GM12878 (cell line): Measurements from ENCODE around the gene MYO3B. TPM values are rescaled to one million over a fixed set of nuclear protein-coding genes. Genes with fewer than 3 reads are reported as not detected.

ENCODE experiments used
- ATAC-seq: fragments of 200-7000 bp; cut with Tn5 transposase; 3 replicates; pipeline ENCODE4 v1.9.1; 2020; ENCODE audit warnings: mild to moderate bottlenecking, moderate library complexity
- BruUV-seq: library from RNA; stranded (reverse); fragments of 400-500 nt; replicated peaks from 2 replicates; lab custom pipeline; 2021; lab: Mats Ljungman, UMichigan
- CTCF ChIA-PET: fragments of 300-600 bp; sonication (Branson Sonifier 250); formaldehyde crosslinking; extraction: SDS; loops from one replicate; lab custom pipeline; 2021; ENCODE audit warnings: inconsistent platforms; lab: Yijun Ruan, JAX
- POLR2A ChIA-PET: fragments of 350-600 bp; formaldehyde crosslinking; extraction: SDS; loops from one replicate; lab custom pipeline; 2021; ENCODE audit warnings: inconsistent platforms; lab: Charles Lee
- RAD21 ChIA-PET: fragments of 300-600 bp; sonication (Branson Sonifier 250); formaldehyde crosslinking; loops from one replicate; lab custom pipeline; 2023; ENCODE audit warnings: antibody characterized with exemption; ENCODE audit not compliant: unreplicated experiment; lab: Charles Lee
- SMC1A ChIA-PET: fragments of 300-600 bp; sonication (Branson Sonifier 250); formaldehyde crosslinking; loops from one replicate; lab custom pipeline; 2023; ENCODE audit not compliant: unreplicated experiment, uncharacterized antibody; lab: Charles Lee
- DNase-seq: peaks from one replicate; pipeline ENCODE4 v3.0.0-alpha.2; 2011; ENCODE audit warnings: low read depth, low spot score
- FAIRE-seq: peaks from 3 replicates; lab custom pipeline; 2011; peaks lifted over from hg19 to GRCh38; lab: Jason Lieb, UNC
- H2AFZ ChIP-seq: 2 replicates; pipeline ENCODE4 v1.6.0; 2011; ENCODE audit warnings: low read depth, low read length, control low read depth; ENCODE audit not compliant: control insufficient read depth
- H3K27ac ChIP-seq: 2 replicates; pipeline ENCODE4 v1.5.1; 2011; ENCODE audit warnings: control low read depth; ENCODE audit not compliant: control insufficient read depth, insufficient read depth
- H3K27me3 ChIP-seq, 2 experiments: replicated peaks in 1 of 2; 2 replicates each; pipeline versions ENCODE4 v1.6.0 to v1.6.1; 2011; ENCODE audit warnings: low read length in 1 of 2; ENCODE audit not compliant: control insufficient read depth in 2 of 2, insufficient read depth in 2 of 2
- H3K36me3 ChIP-seq, 2 experiments: 2 replicates each; pipeline ENCODE4 v1.5.1; 2011; ENCODE audit warnings: low read length in 1 of 2; ENCODE audit not compliant: control insufficient read depth in 2 of 2, insufficient read depth in 2 of 2
- H3K4me1 ChIP-seq: 2 replicates; pipeline ENCODE4 v1.6.1; 2011; ENCODE audit warnings: mild to moderate bottlenecking, low read length, moderate library complexity, mixed read lengths; ENCODE audit not compliant: control insufficient read depth, insufficient read depth
- H3K4me2 ChIP-seq: 2 replicates; pipeline ENCODE4 v1.6.0; 2011; ENCODE audit warnings: control low read depth; ENCODE audit not compliant: control insufficient read depth, insufficient read depth
- H3K4me3 ChIP-seq: fragments of 200-600 bp; sonication (generic); 2 replicates; pipeline ENCODE4 v1.5.1; 2016
- H3K79me2 ChIP-seq: 2 replicates; pipeline ENCODE4 v1.6.0; 2011; ENCODE audit warnings: low read length; ENCODE audit not compliant: control insufficient read depth, insufficient read depth
- H3K9ac ChIP-seq: 2 replicates; pipeline ENCODE4 v1.8.0; 2011; ENCODE audit warnings: low read length, control low read depth, mixed read lengths; ENCODE audit not compliant: control insufficient read depth, insufficient read depth
- H3K9me3 ChIP-seq: replicated peaks from 3 replicates; pipeline ENCODE4 v1.5.1; 2011; ENCODE audit warnings: mild to moderate bottlenecking, low read length; ENCODE audit not compliant: control insufficient read depth, insufficient read depth
- H4K20me1 ChIP-seq: 2 replicates; pipeline ENCODE4 v1.6.0; 2011; ENCODE audit not compliant: control insufficient read depth, insufficient read depth
- ATF7 ChIP-seq: fragments of 450-650 bp; IDR thresholded peaks from 2 replicates; pipeline ENCODE4 v1.6.1; 2016; ENCODE audit warnings: low read depth, mild to moderate bottlenecking
- BRCA1 ChIP-seq: IDR thresholded peaks from 2 replicates; pipeline ENCODE4 v1.6.1; 2011; ENCODE audit warnings: low read depth, low read length, improper control_type of control experiment
- CBX3 ChIP-seq: fragments of 200-600 bp; sonication (generic); IDR thresholded peaks from 2 replicates; pipeline ENCODE4 v1.6.1; 2016; ENCODE audit warnings: low read depth, borderline replicate concordance
- CREM ChIP-seq: IDR thresholded peaks from 2 replicates; pipeline ENCODE4 v1.6.1; 2014; ENCODE audit warnings: antibody characterized with exemption, low read depth
- EZH2 ChIP-seq: IDR thresholded peaks from 2 replicates; pipeline ENCODE4 v1.6.1; 2012; ENCODE audit warnings: low read depth, mild to moderate bottlenecking, control low read depth, inconsistent platforms, low read length, borderline replicate concordance; ENCODE audit not compliant: control insufficient read depth
- HDGF ChIP-seq: fragments of 450-650 bp; IDR thresholded peaks from 2 replicates; pipeline ENCODE4 v1.6.1; 2016; ENCODE audit warnings: antibody characterized with exemption
- IKZF1 ChIP-seq: fragments of 450-650 bp; conservative IDR thresholded peaks from 2 replicates; pipeline ENCODE4 v1.6.1; 2017; ENCODE audit warnings: antibody characterized with exemption, mild to moderate bottlenecking
- NBN ChIP-seq: fragments of 450-650 bp; IDR thresholded peaks from 2 replicates; pipeline ENCODE4 v1.6.1; 2016
- PAX5 ChIP-seq: IDR thresholded peaks from 2 replicates; pipeline ENCODE4 v1.6.1; 2011; ENCODE audit warnings: low read depth, low read length, borderline replicate concordance
- SMARCA5 ChIP-seq: fragments of 450-650 bp; IDR thresholded peaks from 2 replicates; pipeline ENCODE4 v1.6.1; 2017; ENCODE audit warnings: mild to moderate bottlenecking
- ZNF217 ChIP-seq: fragments of 450-650 bp; IDR thresholded peaks from 2 replicates; pipeline ENCODE4 v1.6.1; 2017; ENCODE audit warnings: antibody characterized with exemption, mild to moderate bottlenecking
- WGBS: methylation state at CpG from one replicate; pipeline ENCODE4 v1.1.6; 2016; ENCODE audit warnings: low lambda C conversion rate; ENCODE audit not compliant: insufficient replicate concordance, insufficient coverage; ENCODE audit errors: missing lambda C conversion rate; 5-methylcytosine and 5-hydroxymethylcytosine counted together
- in situ Hi-C: fragments of 300-500 bp; cut with MboI; formaldehyde crosslinking; loops from 9 replicates; pipeline ENCODE4 v1.14.3; 2018; ENCODE audit warnings: mixed read lengths
- intact Hi-C: fragments of 100-400 bp; cut with micrococcal nuclease; formaldehyde crosslinking; loops from one replicate; pipeline ENCODE4 v1.14.2; 2022; ENCODE audit not compliant: unreplicated experiment
- polyA plus RNA-seq, 11 experiments: library from polyadenylated mRNA; depleted of rRNA in 4 of 11; unstranded in 6 of 11; stranded (reverse) in 5 of 11; fragments of >200 nt; fragmentation: Nextera tagmentation in 4 of 11; fragmentation: Illumina TruSeq in 1 of 11; extraction: Ambion mirVana in 4 of 11; extraction: Trizol in 1 of 11; gene quantifications; 1 replicate in 1 of 11; 2 replicates in 10 of 11; pipeline versions ENCODE4 v1.2.1 to v1.2.3, GENCODE V29; 2011 to 2016; ENCODE audit warnings: inconsistent platforms in 2 of 11, missing spikeins in 2 of 11, low read depth in 1 of 11
- total RNA-seq, 4 experiments: library from RNA; depleted of rRNA in 3 of 4; stranded (reverse); fragments of >200 nt in 3 of 4; fragmentation: Illumina TruSeq in 1 of 4; extraction: Trizol in 1 of 4; gene quantifications; 2 replicates each; pipeline versions ENCODE4 v1.2.1 to v1.2.3, GENCODE V29; 2013 to 2021
- TF ChIP-seq, protein P1 (sequence below): IDR thresholded peaks from 2 replicates; pipeline ENCODE4 v1.6.1; 2011; ENCODE audit warnings: mild to moderate bottlenecking, low read depth, low read length, moderate library complexity; ENCODE audit not compliant: insufficient replicate concordance
- TF ChIP-seq, protein P2 (sequence below): IDR thresholded peaks from 2 replicates; pipeline ENCODE4 v1.6.1; 2011; ENCODE audit warnings: borderline replicate concordance, low read depth, mild to moderate bottlenecking, moderate library complexity, low read length; ENCODE audit not compliant: insufficient read depth, poor library complexity, severe bottlenecking

Gene MYO3B
- total and polyA plus RNA-seq, 10 of the 15 experiments (the other 5 are each of a cell fraction or from before 2014, with no cell fraction given) = 1.1 to 7.1 (median 2.1) TPM

DNA sequence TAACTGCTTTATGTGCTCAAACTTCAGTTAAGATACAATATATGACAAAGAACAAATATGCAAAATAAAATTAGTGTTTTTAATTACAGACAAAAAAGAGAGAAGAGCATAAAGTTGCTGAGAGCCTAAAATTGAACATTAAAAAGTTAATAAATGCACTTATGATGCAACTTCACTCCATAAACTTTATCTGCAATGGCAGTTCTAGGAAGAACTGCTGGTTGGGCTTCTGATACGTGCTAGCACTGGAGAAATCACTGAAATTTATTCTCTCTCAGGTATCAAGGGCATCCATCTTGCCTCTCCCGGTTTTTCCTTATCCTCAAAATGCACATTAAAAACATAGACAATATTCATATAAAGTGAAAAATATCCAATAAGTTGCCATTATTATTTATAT is 35.7 kb downstream of the MYO3B start:
- WGBS = 42% methylated on average over 2 of the region's 2 CpGs
- Histone ChIP-seq H3K9me3 (no peaks in the 10 kb centered on the region), H3K4me2 (peak overlapping the region; percentile 5), H3K4me3 (no peak overlapping the region), H3K79me2 (no peaks in the 10 kb centered on the region), H4K20me1 (no peaks in the 10 kb centered on the region), H3K27ac (peak overlapping the region; percentile 51; the same call in 1 of the 2 replicates), H3K4me1 (peaks cover 24% of the 10 kb centered on the region), H3K36me3 (no peaks in the 10 kb centered on the region), H2AFZ (no peak overlapping the region), H3K9ac (no peak overlapping the region), H3K27me3 (no peaks in the 10 kb centered on the region)
- no TSS peak for BruUV-seq
- in situ Hi-C loops (no loop called here), intact Hi-C loops (loop anchor here (1.0 to 10.0 kb wide), 3 partner anchors 35 to 119 kb away; partner anchors contain the start of gene MYO3B)
- TF ChIP-seq EZH2 (no peak), SMARCA5 (no peak), ATF7 (no peak), NBN (no peak)
- POLR2A ChIA-PET = interaction anchor here (1.3 to 2.0 kb wide), 4 partner anchors 9 to 37 kb away, joined by 3 to 18 read pairs (median 5); partner anchors contain the start of gene MYO3B
- no peak for DNase-seq
- no peak for ATAC-seq
- CTCF ChIA-PET = interaction anchor here (1.2 to 1.6 kb wide), 4 partner anchors 11 to 71 kb away, joined by 3 to 7 read pairs (median 5); no protein-coding TSS in a partner anchor
- RAD21 ChIA-PET = interaction anchor here (0.5 to 3.1 kb wide), 11 partner anchors 13 to 149 kb away, joined by 3 to 20 read pairs (median 6); no protein-coding TSS in a partner anchor
- SMC1A ChIA-PET = interaction anchor here (0.7 to 4.6 kb wide), 13 partner anchors 9 to 208 kb away, joined by 3 to 40 read pairs (median 3); partner anchors contain the start of gene MYO3B
- no peak for FAIRE-seq

DNA sequence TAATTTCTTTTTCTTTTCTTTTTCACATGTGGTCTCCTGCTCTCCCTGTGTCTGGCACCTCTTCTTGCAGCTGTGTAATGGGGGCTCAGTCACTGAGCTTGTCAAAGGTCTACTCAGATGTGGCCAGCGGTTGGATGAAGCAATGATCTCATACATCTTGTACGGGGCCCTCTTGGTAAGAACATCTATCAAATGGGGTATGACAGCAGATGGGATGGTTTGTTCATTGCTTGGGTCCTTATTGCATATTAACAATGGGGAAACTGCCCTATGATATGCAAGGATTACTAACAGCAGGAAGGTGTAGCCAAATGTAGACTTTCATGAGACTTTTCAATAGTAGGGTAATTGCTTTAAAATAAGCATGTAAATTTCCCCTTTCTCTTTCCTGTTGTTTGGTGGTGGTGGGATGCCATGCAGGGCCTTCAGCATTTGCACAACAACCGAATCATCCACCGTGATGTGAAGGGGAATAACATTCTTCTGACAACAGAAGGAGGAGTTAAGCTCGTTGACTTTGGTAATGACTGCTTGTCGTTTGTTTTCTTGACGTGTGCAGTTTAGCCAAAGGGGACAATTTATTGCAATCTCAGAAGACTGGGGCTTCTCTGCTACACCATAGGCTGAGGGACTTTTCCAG is 36.5 kb downstream of the MYO3B start:
- no peaks in the 10 kb centered on the region for H3K27me3 ChIP-seq
- no peaks in the 10 kb centered on the region for H4K20me1 ChIP-seq
- no TSS peak for BruUV-seq
- ChIA-PET POLR2A (interaction anchor here (1.1 to 2.0 kb wide), 6 partner anchors 8 to 58 kb away, joined by 3 to 18 read pairs (median 5); partner anchors contain the start of gene MYO3B), SMC1A (interaction anchor here (1.0 to 4.6 kb wide), 16 partner anchors 8 to 313 kb away, joined by 3 to 40 read pairs (median 4); partner anchors contain the start of gene MYO3B), RAD21 (interaction anchor here (0.5 to 3.1 kb wide), 14 partner anchors 10 to 150 kb away, joined by 3 to 20 read pairs (median 4); partner anchors contain the start of gene MYO3B), CTCF (interaction anchor here (0.5 to 1.6 kb wide), 7 partner anchors 13 to 72 kb away, joined by 3 to 7 read pairs (median 4); no protein-coding TSS in a partner anchor)
- intact Hi-C loops (loop anchor here (1.0 to 10.0 kb wide), 3 partner anchors 36 to 120 kb away; partner anchors contain the start of gene MYO3B), in situ Hi-C loops (no loop called here)
- peaks cover 24% of the 10 kb centered on the region for H3K4me1 ChIP-seq
- H3K79me2 ChIP-seq = no peaks in the 10 kb centered on the region
- FAIRE-seq (peak; percentile 69), ATAC-seq (peak; percentile 80), DNase-seq (peak; percentile 82)
- peak overlapping the region; percentile 1; the same call in 1 of the 2 replicates for H3K9ac ChIP-seq
- peak overlapping the region; percentile 14; the same call in 1 of the 2 replicates for H3K4me3 ChIP-seq
- peak overlapping the region; percentile 43 for H3K27ac ChIP-seq
- H3K36me3 ChIP-seq = no peaks in the 10 kb centered on the region
- peak overlapping the region; percentile 61 for H2AFZ ChIP-seq
- H3K9me3 ChIP-seq = no peaks in the 10 kb centered on the region
- 29% methylated on average over 7 of the region's 7 CpGs for WGBS
- H3K4me2 ChIP-seq = peak overlapping the region; percentile 71
- TF ChIP-seq, protein P1, sequence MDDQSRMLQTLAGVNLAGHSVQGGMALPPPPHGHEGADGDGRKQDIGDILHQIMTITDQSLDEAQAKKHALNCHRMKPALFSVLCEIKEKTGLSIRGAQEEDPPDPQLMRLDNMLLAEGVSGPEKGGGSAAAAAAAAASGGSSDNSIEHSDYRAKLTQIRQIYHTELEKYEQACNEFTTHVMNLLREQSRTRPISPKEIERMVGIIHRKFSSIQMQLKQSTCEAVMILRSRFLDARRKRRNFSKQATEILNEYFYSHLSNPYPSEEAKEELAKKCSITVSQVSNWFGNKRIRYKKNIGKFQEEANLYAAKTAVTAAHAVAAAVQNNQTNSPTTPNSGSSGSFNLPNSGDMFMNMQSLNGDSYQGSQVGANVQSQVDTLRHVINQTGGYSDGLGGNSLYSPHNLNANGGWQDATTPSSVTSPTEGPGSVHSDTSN = peak; percentile 61
- no peak for TF ChIP-seq BRCA1
- TF ChIP-seq, protein P2, sequence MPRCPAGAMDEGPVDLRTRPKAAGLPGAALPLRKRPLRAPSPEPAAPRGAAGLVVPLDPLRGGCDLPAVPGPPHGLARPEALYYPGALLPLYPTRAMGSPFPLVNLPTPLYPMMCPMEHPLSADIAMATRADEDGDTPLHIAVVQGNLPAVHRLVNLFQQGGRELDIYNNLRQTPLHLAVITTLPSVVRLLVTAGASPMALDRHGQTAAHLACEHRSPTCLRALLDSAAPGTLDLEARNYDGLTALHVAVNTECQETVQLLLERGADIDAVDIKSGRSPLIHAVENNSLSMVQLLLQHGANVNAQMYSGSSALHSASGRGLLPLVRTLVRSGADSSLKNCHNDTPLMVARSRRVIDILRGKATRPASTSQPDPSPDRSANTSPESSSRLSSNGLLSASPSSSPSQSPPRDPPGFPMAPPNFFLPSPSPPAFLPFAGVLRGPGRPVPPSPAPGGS = no peak
- TF ChIP-seq NBN = peak; percentile 61; the same call in 1 of the 2 replicates
- peak; percentile 54; the same call in 1 of the 2 replicates for TF ChIP-seq IKZF1
- 0 out of 2 replicates have a peak, but pooled peaks have one; percentile 45 for TF ChIP-seq PAX5
- TF ChIP-seq CBX3 = no peak
- TF ChIP-seq ZNF217 = no peak
- TF ChIP-seq CREM = peak; percentile 71
- TF ChIP-seq HDGF = 0 out of 2 replicates have a peak, but pooled peaks have one; percentile 47
